H1 (cell line): ENCODE data around the gene PRKCZ. TPM values are rescaled to one million over a fixed set of nuclear protein-coding genes. Genes with fewer than 3 reads are reported as not detected.

Experiments used
- CTCF ChIA-PET: fragments of 300-600 bp; sonication (Branson Sonifier 250); formaldehyde crosslinking; loops from one replicate; lab custom pipeline; 2021; ENCODE audit not compliant: partially characterized antibody; lab: Charles Lee
- POLR2A ChIA-PET: fragments of 300-600 bp; sonication (Branson Sonifier 250); formaldehyde crosslinking; loops from one replicate; lab custom pipeline; 2021; ENCODE audit warnings: inconsistent platforms; ENCODE audit not compliant: partially characterized antibody; lab: Charles Lee
- DNase-seq, 2 experiments: peaks; one replicate each; pipeline versions ENCODE4 v3.0.0 to v3.0.0-alpha.2; 2010 to 2022; ENCODE audit warnings: low spot score in 2 of 2, low read depth in 1 of 2, mixed read lengths in 1 of 2
- FAIRE-seq: peaks from 2 replicates; lab custom pipeline; 2011; peaks lifted over from hg19 to GRCh38; lab: Jason Lieb, UNC
- H2AFZ ChIP-seq: 2 replicates; pipeline ENCODE4 v1.8.1; 2012; ENCODE audit warnings: low read length, inconsistent platforms
- H2AK5ac ChIP-seq: 2 replicates; pipeline ENCODE4 v1.6.1; 2013; ENCODE audit warnings: low read depth, low read length
- H2BK120ac ChIP-seq: replicated peaks from 2 replicates; pipeline ENCODE3; 2013; ENCODE audit warnings: low read depth, low read length, inconsistent platforms
- H2BK12ac ChIP-seq: 2 replicates; pipeline ENCODE4 v1.6.1; 2013; ENCODE audit warnings: low read depth, low read length
- H2BK15ac ChIP-seq: 2 replicates; pipeline ENCODE4 v1.6.1; 2013; ENCODE audit warnings: low read length
- H2BK20ac ChIP-seq: 2 replicates; pipeline ENCODE4 v1.6.1; 2013; ENCODE audit warnings: low read length
- H2BK5ac ChIP-seq: 2 replicates; pipeline ENCODE4 v1.6.1; 2013; ENCODE audit warnings: low read depth, low read length
- H3K14ac ChIP-seq: 2 replicates; pipeline ENCODE4 v1.6.1; 2013; ENCODE audit warnings: inconsistent platforms; ENCODE audit not compliant: insufficient read length
- H3K18ac ChIP-seq: 2 replicates; pipeline ENCODE4 v1.6.1; 2013; ENCODE audit warnings: low read length; ENCODE audit errors: extremely low read depth
- H3K23ac ChIP-seq: 2 replicates; pipeline ENCODE4 v1.6.1; 2013; ENCODE audit warnings: inconsistent platforms; ENCODE audit not compliant: insufficient read length
- H3K23me2 ChIP-seq: 2 replicates; pipeline ENCODE4 v1.6.1; 2013; ENCODE audit warnings: low read depth, low read length
- H3K27ac ChIP-seq: 2 replicates; pipeline ENCODE4 v1.6.1; 2011; ENCODE audit warnings: low read depth, low read length, inconsistent platforms
- H3K27me3 ChIP-seq, 4 experiments: replicated peaks in 1 of 4; 1 replicate in 1 of 4; 2 replicates in 3 of 4; pipeline versions ENCODE4 v1.6.1 to v1.8.1; 2011 to 2013; ENCODE audit warnings: low read length in 3 of 4, mild to moderate bottlenecking in 3 of 4, inconsistent platforms in 2 of 4, mixed read lengths in 2 of 4, moderate library complexity in 1 of 4; ENCODE audit not compliant: control insufficient read depth in 3 of 4, insufficient read depth in 3 of 4; ENCODE audit errors: extremely low read depth in 1 of 4
- H3K36me3 ChIP-seq, 4 experiments: 2 replicates each; pipeline versions ENCODE4 v1.6.1 to v1.8.1; 2011 to 2013; ENCODE audit warnings: mild to moderate bottlenecking in 4 of 4, low read length in 3 of 4, moderate library complexity in 2 of 4, control low read depth in 1 of 4, inconsistent platforms in 1 of 4; ENCODE audit not compliant: insufficient read depth in 4 of 4, control insufficient read depth in 2 of 4
- H3K4ac ChIP-seq: replicated peaks from 2 replicates; pipeline ENCODE3; 2013; ENCODE audit warnings: low read length, low read depth, mixed read lengths, inconsistent platforms; ENCODE audit not compliant: insufficient read length
- H3K4me1 ChIP-seq, 4 experiments: replicated peaks in 1 of 4; 1 replicate in 1 of 4; 2 replicates in 3 of 4; pipeline versions ENCODE4 v1.6.1 to v1.8.1; 2011 to 2013; ENCODE audit warnings: low read length in 3 of 4, inconsistent platforms in 2 of 4, mixed read lengths in 1 of 4; ENCODE audit not compliant: insufficient read depth in 4 of 4, control insufficient read depth in 3 of 4
- H3K4me2 ChIP-seq, 2 experiments: 2 replicates each; pipeline versions ENCODE4 v1.6.1 to v1.8.1; 2011 to 2013; ENCODE audit warnings: low read depth in 2 of 2, low read length in 2 of 2, control low read depth in 1 of 2, inconsistent platforms in 1 of 2, mild to moderate bottlenecking in 1 of 2; ENCODE audit not compliant: insufficient read depth in 1 of 2
- H3K4me3 ChIP-seq, 4 experiments: fragments of 200-600, 300-600 bp in 1 of 4; sonication (generic), shearing (Covaris generic), sonication (Bioruptor Twin) in 1 of 4; 2 replicates each; pipeline versions ENCODE4 v1.5.1 to v1.8.1; 2011 to 2016; ENCODE audit warnings: low read length in 4 of 4, low read depth in 3 of 4, control low read depth in 2 of 4, inconsistent platforms in 2 of 4, mild to moderate bottlenecking in 2 of 4, mixed read lengths in 1 of 4, moderate library complexity in 1 of 4; ENCODE audit not compliant: insufficient read depth in 2 of 4; ENCODE audit errors: extremely low read depth in 1 of 4
- H3K56ac ChIP-seq: replicated peaks from 2 replicates; pipeline ENCODE3; 2013; ENCODE audit warnings: low read depth, mild to moderate bottlenecking, mixed read lengths, low read length, inconsistent platforms; ENCODE audit not compliant: insufficient read length
- H3K79me1 ChIP-seq: 2 replicates; pipeline ENCODE4 v1.6.1; 2013; ENCODE audit warnings: low read depth, low read length, control low read depth
- H3K79me2 ChIP-seq, 2 experiments: 2 replicates each; pipeline versions ENCODE4 v1.6.1 to v1.8.1; 2012 to 2013; ENCODE audit warnings: low read length in 2 of 2, mild to moderate bottlenecking in 2 of 2, inconsistent platforms in 1 of 2; ENCODE audit not compliant: insufficient read depth in 2 of 2, control insufficient read depth in 1 of 2
- H3K9ac ChIP-seq, 4 experiments: replicated peaks in 1 of 4; 1 replicate in 1 of 4; 2 replicates in 3 of 4; pipeline versions ENCODE4 v1.6.1 to v1.8.1; 2011 to 2013; ENCODE audit warnings: low read depth in 3 of 4, low read length in 3 of 4, control low read depth in 2 of 4, mild to moderate bottlenecking in 2 of 4, moderate library complexity in 2 of 4, inconsistent platforms in 1 of 4; ENCODE audit errors: extremely low read depth in 1 of 4
- H3K9me3 ChIP-seq, 2 experiments: 2 replicates each; pipeline versions ENCODE4 v1.6.1 to v1.8.1; 2012 to 2013; ENCODE audit warnings: mild to moderate bottlenecking in 2 of 2, moderate library complexity in 2 of 2, control low read depth in 1 of 2, inconsistent platforms in 1 of 2, low read depth in 1 of 2, low read length in 1 of 2, mixed read lengths in 1 of 2; ENCODE audit not compliant: insufficient read depth in 2 of 2
- H4K20me1 ChIP-seq, 2 experiments: replicated peaks in 1 of 2; 2 replicates each; pipeline versions ENCODE3 to v1.8.1; 2011 to 2013; ENCODE audit warnings: inconsistent platforms in 2 of 2, low read length in 2 of 2, mild to moderate bottlenecking in 1 of 2; ENCODE audit not compliant: insufficient read depth in 2 of 2, control insufficient read depth in 1 of 2
- H4K5ac ChIP-seq: 2 replicates; pipeline ENCODE4 v1.6.1; 2013; ENCODE audit warnings: low read length, low read depth, mixed read lengths, inconsistent platforms; ENCODE audit not compliant: insufficient read length
- H4K8ac ChIP-seq: 2 replicates; pipeline ENCODE4 v1.8.0; 2013; ENCODE audit warnings: mild to moderate bottlenecking, moderate library complexity, low read length, inconsistent platforms; ENCODE audit not compliant: insufficient read depth; ENCODE audit errors: extremely low read depth
- H4K91ac ChIP-seq: replicated peaks from 2 replicates; pipeline ENCODE3; 2013; ENCODE audit warnings: low read length, mixed read lengths, inconsistent platforms; ENCODE audit not compliant: insufficient read length
- BRCA1 ChIP-seq: IDR thresholded peaks from 2 replicates; pipeline ENCODE4 v1.6.1; 2012; ENCODE audit warnings: low read depth, low read length, improper control_type of control experiment
- CEBPB ChIP-seq: IDR thresholded peaks from 2 replicates; pipeline ENCODE4 v1.6.1; 2012; ENCODE audit warnings: low read depth, low read length
- E2F6 ChIP-seq: IDR thresholded peaks from 2 replicates; pipeline ENCODE4 v1.6.1; 2012; ENCODE audit warnings: inconsistent platforms
- EGR1 ChIP-seq: IDR thresholded peaks from 2 replicates; pipeline ENCODE4 v1.6.1; 2011; ENCODE audit warnings: low read depth, low read length, borderline replicate concordance
- HDAC6 ChIP-seq: IDR thresholded peaks from one replicate; pipeline ENCODE4 v1.7.1; 2012; ENCODE audit warnings: low read depth, mild to moderate bottlenecking, inconsistent platforms, low read length, moderate library complexity
- SP1 ChIP-seq: IDR thresholded peaks from 2 replicates; pipeline ENCODE4 v1.6.1; 2011; ENCODE audit warnings: low read depth, low read length
- ZNF274 ChIP-seq: IDR thresholded peaks from 2 replicates; pipeline ENCODE4 v1.7.0; 2012; ENCODE audit warnings: low read length, borderline replicate concordance; ENCODE audit errors: extremely low read depth
- WGBS, 2 experiments: shearing (Covaris generic) in 1 of 2; methylation state at CpG; one replicate each; pipeline versions ENCODE4 v1.1.6 to v1.1.7; 2013 to 2015; ENCODE audit warnings: low lambda C conversion rate in 2 of 2, mixed read lengths in 2 of 2, inconsistent platforms in 1 of 2, low coverage in 1 of 2, missing lambda C conversion rate in 1 of 2; ENCODE audit not compliant: insufficient replicate concordance in 2 of 2, insufficient coverage in 1 of 2, insufficient read length in 1 of 2; ENCODE audit errors: extremely low coverage in 1 of 2, missing lambda C conversion rate in 1 of 2; 5-methylcytosine and 5-hydroxymethylcytosine counted together
- polyA plus RNA-seq, 7 experiments: library from polyadenylated mRNA; depleted of rRNA in 3 of 7; stranded (reverse) in 5 of 7; unstranded in 2 of 7; fragments of >200 nt in 5 of 7; fragments of 200-250 nt in 2 of 7; gene quantifications; 1 replicate in 5 of 7; 2 replicates in 1 of 7; 4 replicates in 1 of 7; pipeline versions ENCODE4 v1.2.1 to v1.2.3, GENCODE V29; 2011 to 2013; ENCODE audit warnings: missing spikeins in 2 of 7, mixed read lengths in 2 of 7
- total RNA-seq: library from RNA; stranded (reverse); fragmentation: NEBNext Ultra II Directional; extraction: Animal tissue kit (Norgen Biotek cat#: 25700); gene quantifications from 2 replicates; pipeline ENCODE4 v1.2.1, GENCODE V29; 2021

The PRKCZ gene
- total and polyA plus RNA-seq, 2 of the 8 experiments (the other 6 are each of a cell fraction or from before 2014, with no cell fraction given), result 37.4 to 45.1 TPM

- Histone ChIP-seq H3K27ac (no peak overlapping the region), H4K8ac (no peak overlapping the region), H2BK5ac (no peak overlapping the region), H3K4ac (no peak overlapping the region), H2AFZ (no peak overlapping the region), H2BK120ac (no peak overlapping the region), H2BK20ac (no peak overlapping the region), H3K56ac (no peak overlapping the region), H3K4me1 (peaks cover 0 to 8% (median 3%) of the 10 kb centered on the region in 4 experiments; a peak in 5 of 7 replicates), H4K5ac (no peak overlapping the region), H3K27me3 (no peaks in the 10 kb centered on the region), H3K79me1 (no peaks in the 10 kb centered on the region; the same call in 1 of the 2 replicates), H3K4me2 (no peak overlapping the region), H4K91ac (no peak overlapping the region), H3K14ac (no peak overlapping the region), H3K4me3 (no peak overlapping the region), H3K9me3 (no peaks in the 10 kb centered on the region), H3K36me3 (peaks cover 0 to 7% (median 4%) of the 10 kb centered on the region in 4 experiments; a peak in 4 of 8 replicates), H3K79me2 (peaks cover 0 to 8% of the 10 kb centered on the region in 2 experiments; a peak in 1 of 4 replicates), H2BK12ac (no peak overlapping the region), H2BK15ac (no peak overlapping the region), H3K9ac (no peak overlapping the region), H3K18ac (no peak overlapping the region), H4K20me1 (peaks cover 4 to 12% of the 10 kb centered on the region in 2 experiments), H3K23me2 (peaks cover 5% of the 10 kb centered on the region; the same call in 1 of the 2 replicates), H3K23ac (no peak overlapping the region), H2AK5ac (no peak overlapping the region)
- ChIA-PET CTCF (interaction anchor here (0.6 to 1.6 kb wide), 3 partner anchors 13 to 314 kb away, joined by 3 to 4 read pairs (median 3); no protein-coding TSS in a partner anchor), POLR2A (interaction anchor here (1.8 kb wide), 2 partner anchors 8 to 11 kb away, joined by 5 read pairs; no protein-coding TSS in a partner anchor)
- FAIRE-seq (no peak), DNase-seq (no peak)
- no peak for TF ChIP-seq HDAC6
- TF ChIP-seq EGR1, result no peak
- TF ChIP-seq BRCA1, result no peak
- TF ChIP-seq CEBPB, result no peak
- TF ChIP-seq E2F6, result no peak
- TF ChIP-seq SP1, result no peak
- TF ChIP-seq ZNF274, result no peak
- 98% methylated on average over 9 of the region's 9 CpGs; no CpG with 5 or more reads in 1 of the 2 experiments for WGBS, 2 experiments
Measured at GRCh38 chr1:2186901-2187300, 136.7 kb downstream of the PRKCZ start.
